K562 (cell line): Measurements from ENCODE around the gene TSEN34. TPM values are rescaled to one million over a fixed set of nuclear protein-coding genes. Genes with fewer than 3 reads are reported as not detected.

Source experiments
- ATAC-seq: fragments of 200-7000 bp; cut with Tn5 transposase; 3 replicates; pipeline ENCODE4 v1.9.1; 2020; ENCODE audit warnings: moderate library complexity
- BruUV-seq: library from RNA; stranded (reverse); fragments of 400-500 nt; replicated peaks from 2 replicates; lab custom pipeline; 2021; lab: Mats Ljungman, UMichigan
- CTCF ChIA-PET: fragments of 300-600 bp; formaldehyde crosslinking; extraction: SDS; loops from one replicate; lab custom pipeline; 2021; ENCODE audit warnings: low intra/inter-chr PET ratio; lab: Yijun Ruan, JAX
- POLR2A ChIA-PET: fragments of 300-600, 350-650 bp; sonication (Branson Sonifier 250); formaldehyde crosslinking; extraction: SDS; loops from one replicate; lab custom pipeline; 2021; ENCODE audit warnings: antibody characterized with exemption, inconsistent platforms; lab: Yijun Ruan, JAX
- DNase-seq, 4 experiments: peaks; one replicate each; pipeline versions ENCODE4 v3.0.0 to v3.0.0-alpha.2; 2011 to 2018; ENCODE audit warnings: low spot score in 3 of 4, mixed read lengths in 3 of 4; ENCODE audit errors: extremely low read depth in 1 of 4
- FAIRE-seq: peaks from 2 replicates; lab custom pipeline; 2011; peaks lifted over from hg19 to GRCh38; lab: Jason Lieb, UNC
- H2AFZ ChIP-seq: 2 replicates; pipeline ENCODE4 v1.6.0; 2011; ENCODE audit warnings: low read depth, low read length, control low read depth, inconsistent platforms
- H3K27ac ChIP-seq: fragments of 200-600 bp; 3 replicates; pipeline ENCODE4 v1.8.0; 2011; ENCODE audit warnings: low read depth, mild to moderate bottlenecking, control low read depth, inconsistent platforms, low read length, moderate library complexity, mixed read lengths; ENCODE audit errors: extremely low read depth
- H3K27me3 ChIP-seq, 2 experiments: fragments of 300-600 bp in 1 of 2; 2 replicates in 1 of 2; 3 replicates in 1 of 2; pipeline versions ENCODE4 v1.6.0 to v1.8.0; 2011; ENCODE audit warnings: inconsistent platforms in 2 of 2, low read length in 2 of 2, mild to moderate bottlenecking in 1 of 2, mixed read lengths in 1 of 2, moderate library complexity in 1 of 2; ENCODE audit not compliant: control insufficient read depth in 2 of 2, insufficient read depth in 2 of 2
- H3K36me3 ChIP-seq: fragments of 300-600 bp; 3 replicates; pipeline ENCODE4 v1.8.0; 2011; ENCODE audit warnings: mild to moderate bottlenecking, low read length, inconsistent platforms; ENCODE audit not compliant: control insufficient read depth, insufficient read depth
- H3K4me1 ChIP-seq, 2 experiments: fragments of 200-600 bp in 1 of 2; replicated peaks in 1 of 2; 2 replicates in 1 of 2; 3 replicates in 1 of 2; pipeline versions ENCODE4 v1.5.1 to v1.8.0; 2011; ENCODE audit warnings: inconsistent platforms in 2 of 2, low read length in 2 of 2, mild to moderate bottlenecking in 1 of 2, mixed read lengths in 1 of 2, moderate library complexity in 1 of 2; ENCODE audit not compliant: control insufficient read depth in 2 of 2, insufficient read depth in 2 of 2
- H3K4me2 ChIP-seq: 2 replicates; pipeline ENCODE4 v1.6.1; 2011; ENCODE audit warnings: low read length, control low read depth, inconsistent platforms, mixed read lengths; ENCODE audit not compliant: insufficient read depth
- H3K4me3 ChIP-seq: fragments of 200-600 bp; sonication (generic), shearing (Covaris generic); 2 replicates; pipeline ENCODE4 v1.5.1; 2016; ENCODE audit warnings: control low read depth, inconsistent platforms
- H3K79me2 ChIP-seq: fragments of 200-600 bp; 3 replicates; pipeline ENCODE4 v1.8.0; 2011; ENCODE audit warnings: low read length, inconsistent platforms; ENCODE audit not compliant: control insufficient read depth, insufficient read depth
- H3K9ac ChIP-seq, 2 experiments: 2 replicates each; pipeline versions ENCODE4 v1.6.0 to v1.6.1; 2011; ENCODE audit warnings: low read depth in 2 of 2, low read length in 2 of 2, control low read depth in 1 of 2, inconsistent platforms in 1 of 2, mild to moderate bottlenecking in 1 of 2, mixed read lengths in 1 of 2; ENCODE audit not compliant: insufficient read depth in 1 of 2
- H3K9me1 ChIP-seq: one replicate; pipeline ENCODE4 v1.6.0; 2011; ENCODE audit warnings: inconsistent platforms, mild to moderate bottlenecking, low read length, moderate library complexity; ENCODE audit not compliant: control insufficient read depth, insufficient read depth
- H3K9me3 ChIP-seq: replicated peaks from 2 replicates; pipeline ENCODE4 v1.5.1; 2011; ENCODE audit warnings: low read depth, low read length, inconsistent platforms; ENCODE audit not compliant: control insufficient read depth, insufficient read depth
- H4K20me1 ChIP-seq: replicated peaks from 2 replicates; pipeline ENCODE4 v1.6.1; 2011; ENCODE audit warnings: low read length, inconsistent platforms, mixed read lengths; ENCODE audit not compliant: control insufficient read depth, insufficient read depth
- COPS2 ChIP-seq: fragments of 450-650 bp; conservative IDR thresholded peaks from 2 replicates; pipeline ENCODE4 v1.6.1; 2016; ENCODE audit warnings: mild to moderate bottlenecking, moderate library complexity
- ETV6 ChIP-seq, 3 experiments: fragments of 150-350 bp in 1 of 3; sonication (generic) in 1 of 3; formaldehyde crosslinking in 1 of 3; IDR thresholded peaks; 2 replicates each; pipeline versions ENCODE4 v1.6.1 to v1.8.0; 2014 to 2022; ENCODE audit warnings: borderline replicate concordance in 2 of 3, low read depth in 2 of 3, antibody characterized with exemption in 1 of 3, low read length in 1 of 3, mild to moderate bottlenecking in 1 of 3, missing genetic modification reagents in 1 of 3
- FUS ChIP-seq: fragments of 200-400 bp; formaldehyde crosslinking; optimal IDR thresholded peaks from 2 replicates; pipeline ENCODE3; 2017; ENCODE audit warnings: low read depth, low read length
- HES1 ChIP-seq: fragments of 450-650 bp; IDR thresholded peaks from 2 replicates; pipeline ENCODE4 v1.6.1; 2016; ENCODE audit warnings: low read depth, mild to moderate bottlenecking, moderate library complexity
- MYNN ChIP-seq, 2 experiments: sonication (generic); formaldehyde crosslinking in 1 of 2; IDR thresholded peaks; 2 replicates each; pipeline versions ENCODE4 v1.5.0 to v1.6.1; 2016 to 2020; ENCODE audit warnings: antibody characterized with exemption in 1 of 2, missing genetic modification reagents in 1 of 2
- NCOA1 ChIP-seq: fragments of 450-650 bp; IDR thresholded peaks from 2 replicates; pipeline ENCODE4 v1.6.1; 2016; ENCODE audit warnings: low read depth
- NFRKB ChIP-seq: fragments of 450-650 bp; IDR thresholded peaks from 2 replicates; pipeline ENCODE4 v1.6.1; 2016; ENCODE audit warnings: low read depth
- NR0B1 ChIP-seq: fragments of 450-650 bp; IDR thresholded peaks from one replicate; pipeline ENCODE4 v1.6.1; 2018; ENCODE audit warnings: mild to moderate bottlenecking, moderate library complexity; ENCODE audit not compliant: partially characterized antibody
- RAD51 ChIP-seq: fragments of 450-650 bp; IDR thresholded peaks from 2 replicates; pipeline ENCODE4 v1.7.1; 2016; ENCODE audit warnings: low read depth, mild to moderate bottlenecking, borderline replicate concordance
- RBM34 ChIP-seq: fragments of 200-400 bp; formaldehyde crosslinking; IDR thresholded peaks from 2 replicates; pipeline ENCODE4 v1.6.1; 2018; ENCODE audit warnings: low read length, borderline replicate concordance; ENCODE audit not compliant: insufficient read depth
- SRSF7 ChIP-seq: fragments of 200-400 bp; formaldehyde crosslinking; optimal IDR thresholded peaks from 2 replicates; pipeline ENCODE3; 2017; ENCODE audit warnings: mild to moderate bottlenecking, low read depth, low read length
- TEAD1 ChIP-seq, 2 experiments: fragments of 450-650 bp in 1 of 2; sonication (generic) in 1 of 2; formaldehyde crosslinking; IDR thresholded peaks; 2 replicates each; pipeline versions ENCODE4 v1.4.0 to v1.8.0; 2020 to 2022; ENCODE audit warnings: mild to moderate bottlenecking in 2 of 2, missing genetic modification reagents in 1 of 2
- ZKSCAN3 ChIP-seq: fragments of 250-450 bp; sonication (Bioruptor Pico); IDR thresholded peaks from 2 replicates; pipeline ENCODE4 v1.4.0; 2020
- ZNF347 ChIP-seq: fragments of 450-650 bp; formaldehyde crosslinking; IDR thresholded peaks from 2 replicates; pipeline ENCODE4 v1.4.0; 2020; ENCODE audit warnings: low read depth, mild to moderate bottlenecking, moderate library complexity
- WGBS: fragments of 100-300 bp; shearing (Covaris generic); methylation state at CpG from one replicate; pipeline ENCODE4 v1.1.6; 2016; ENCODE audit warnings: low coverage, mixed read lengths; ENCODE audit not compliant: insufficient coverage; ENCODE audit errors: missing lambda C conversion rate; 5-methylcytosine and 5-hydroxymethylcytosine counted together
- in situ Hi-C: fragments of 300-500 bp; cut with MboI; formaldehyde crosslinking; loops from 4 replicates; pipeline ENCODE4 v1.15.0; 2018; ENCODE audit warnings: inconsistent platforms, mixed read lengths
- intact Hi-C: fragments of 100-400 bp; cut with micrococcal nuclease; formaldehyde crosslinking; loops from 2 replicates; pipeline ENCODE4 v1.14.2; 2022
- polyA plus RNA-seq, 8 experiments: library from polyadenylated mRNA; depleted of rRNA in 4 of 8; stranded (reverse) in 5 of 8; unstranded in 3 of 8; fragments of >200 nt; fragmentation: Nextera tagmentation in 2 of 8; fragmentation: Illumina TruSeq in 1 of 8; extraction: Ambion mirVana in 2 of 8; extraction: Trizol in 1 of 8; gene quantifications; 2 replicates each; pipeline versions ENCODE4 v1.2.1 to v1.2.3, GENCODE V29; 2011 to 2014; ENCODE audit warnings: inconsistent platforms in 1 of 8, missing spikeins in 1 of 8
- total RNA-seq, 7 experiments: library from RNA; depleted of rRNA in 6 of 7; stranded (reverse); fragments of >200 nt in 6 of 7; fragmentation: Illumina TruSeq in 2 of 7; extraction: Trizol in 2 of 7; gene quantifications; 2 replicates each; pipeline versions ENCODE4 v1.2.1 to v1.2.3, GENCODE V29; 2011 to 2021; ENCODE audit warnings: low replicate concordance in 1 of 7
- TF ChIP-seq, protein P1 (sequence below), 2 experiments: fragments of 450-650 bp in 1 of 2; IDR thresholded peaks; 2 replicates each; pipeline ENCODE4 v1.6.1; 2011 to 2017; ENCODE audit warnings: low read depth in 2 of 2, antibody characterized with exemption in 1 of 2, borderline replicate concordance in 1 of 2, low read length in 1 of 2, mild to moderate bottlenecking in 1 of 2, mixed read lengths in 1 of 2; ENCODE audit not compliant: control insufficient read depth in 1 of 2

Gene TSEN34
- total and polyA plus RNA-seq, 9 of the 15 experiments (the other 6 are each of a cell fraction or from before 2014, with no cell fraction given) = 3.1 to 57.6 (median 29.5) TPM

- Histone ChIP-seq H2AFZ (no peak overlapping the region), H3K4me1 (peaks cover 2 to 16% of the 10 kb centered on the region in 2 experiments; a peak in 3 of 5 replicates), H3K9ac (no peak overlapping the region), H3K4me2 (no peak overlapping the region), H3K27me3 (no peaks in the 10 kb centered on the region), H3K4me3 (no peak overlapping the region), H3K9me1 (no peaks in the 10 kb centered on the region), H4K20me1 (peaks cover 14% of the 10 kb centered on the region), H3K79me2 (peaks cover 27% of the 10 kb centered on the region), H3K27ac (no peak overlapping the region), H3K9me3 (no peaks in the 10 kb centered on the region), H3K36me3 (peaks cover 47% of the 10 kb centered on the region)
- intact Hi-C loops = no loop called here
- POLR2A ChIA-PET = interaction anchor here (0.6 to 1.0 kb wide), 3 partner anchors 10 to 58 kb away, joined by 3 to 4 read pairs (median 3); no protein-coding TSS in a partner anchor
- CTCF ChIA-PET = no interaction called here
- in situ Hi-C loops = no loop called here
- ATAC-seq = no peak
- WGBS = 60% methylated on average over 3 of the region's 3 CpGs
- no peak for DNase-seq
- FAIRE-seq = no peak
- BruUV-seq = no TSS peak
- no peak for TF ChIP-seq HES1
- TF ChIP-seq SRSF7 = no peak
- no peak for TF ChIP-seq MYNN (IDR thresholded peaks at IDR 0.05)
- no peak for TF ChIP-seq MYNN (CRISPR knock-in tag; IDR thresholded peaks at IDR 0.05)
- TF ChIP-seq TEAD1 (CRISPR knock-in tag; IDR thresholded peaks at IDR 0.05) = no peak
- no peak for TF ChIP-seq NFRKB
- no peak for TF ChIP-seq NR0B1
- no peak for TF ChIP-seq FUS
- TF ChIP-seq, protein P1, sequence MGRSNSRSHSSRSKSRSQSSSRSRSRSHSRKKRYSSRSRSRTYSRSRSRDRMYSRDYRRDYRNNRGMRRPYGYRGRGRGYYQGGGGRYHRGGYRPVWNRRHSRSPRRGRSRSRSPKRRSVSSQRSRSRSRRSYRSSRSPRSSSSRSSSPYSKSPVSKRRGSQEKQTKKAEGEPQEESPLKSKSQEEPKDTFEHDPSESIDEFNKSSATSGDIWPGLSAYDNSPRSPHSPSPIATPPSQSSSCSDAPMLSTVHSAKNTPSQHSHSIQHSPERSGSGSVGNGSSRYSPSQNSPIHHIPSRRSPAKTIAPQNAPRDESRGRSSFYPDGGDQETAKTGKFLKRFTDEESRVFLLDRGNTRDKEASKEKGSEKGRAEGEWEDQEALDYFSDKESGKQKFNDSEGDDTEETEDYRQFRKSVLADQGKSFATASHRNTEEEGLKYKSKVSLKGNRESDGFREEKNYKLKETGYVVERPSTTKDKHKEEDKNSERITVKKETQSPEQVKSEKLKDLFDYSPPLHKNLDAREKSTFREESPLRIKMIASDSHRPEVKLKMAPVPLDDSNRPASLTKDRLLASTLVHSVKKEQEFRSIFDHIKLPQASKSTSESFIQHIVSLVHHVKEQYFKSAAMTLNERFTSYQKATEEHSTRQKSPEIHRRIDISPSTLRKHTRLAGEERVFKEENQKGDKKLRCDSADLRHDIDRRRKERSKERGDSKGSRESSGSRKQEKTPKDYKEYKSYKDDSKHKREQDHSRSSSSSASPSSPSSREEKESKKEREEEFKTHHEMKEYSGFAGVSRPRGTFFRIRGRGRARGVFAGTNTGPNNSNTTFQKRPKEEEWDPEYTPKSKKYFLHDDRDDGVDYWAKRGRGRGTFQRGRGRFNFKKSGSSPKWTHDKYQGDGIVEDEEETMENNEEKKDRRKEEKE (IDR thresholded peaks at IDR 0.05; ENCODE audit: borderline replicate concordance in 1 of 2, control insufficient read depth in 1 of 2, low read depth in 2 of 2, low read length in 1 of 2) = no peak
- TF ChIP-seq ZNF347 (CRISPR knock-in tag) = no peak
- no peak for TF ChIP-seq RAD51
- no peak for TF ChIP-seq ZKSCAN3
- TF ChIP-seq ETV6 (IDR thresholded peaks at IDR 0.05; ENCODE audit: borderline replicate concordance in 1 of 2, low read depth in 2 of 2, low read length in 1 of 2) = no peak
- no peak for TF ChIP-seq ETV6 (CRISPR knock-in tag; IDR thresholded peaks at IDR 0.05; ENCODE audit: borderline replicate concordance)
- no peak for TF ChIP-seq NCOA1
- TF ChIP-seq COPS2 = no peak
- TF ChIP-seq RBM34 = no peak
Measured at GRCh38 chr19:54197121-54197520, 6.0 kb downstream of the TSEN34 start.
